Transverse colon (tissue), 4 donors: ENCODE data around the gene GPR78.

Experiments used
- EP300 ChIP-seq: sonication (generic); formaldehyde crosslinking; IDR thresholded peaks from one replicate; pipeline ENCODE4 v1.6.1; 2017; ENCODE audit warnings: antibody characterized with exemption, low read depth
- POLR2AphosphoS5 ChIP-seq, 3 donors: sonication (generic); formaldehyde crosslinking; IDR thresholded peaks; one replicate each; pipeline ENCODE4 v1.6.1; 2016; ENCODE audit warnings: antibody characterized with exemption in 3 of 3
- TF ChIP-seq, protein P1 (sequence below), 5 experiments: fragments of 200-600 bp in 3 of 5; fragments of 450-650 bp in 2 of 5; sonication (generic) in 3 of 5; IDR thresholded peaks; 1 replicate in 2 of 5; 2 replicates in 3 of 5; pipeline ENCODE4 v1.5.1; 2016 to 2017; ENCODE audit warnings: antibody characterized with exemption in 5 of 5, inconsistent platforms in 3 of 5, mild to moderate bottlenecking in 2 of 5, moderate library complexity in 1 of 5

DNA sequence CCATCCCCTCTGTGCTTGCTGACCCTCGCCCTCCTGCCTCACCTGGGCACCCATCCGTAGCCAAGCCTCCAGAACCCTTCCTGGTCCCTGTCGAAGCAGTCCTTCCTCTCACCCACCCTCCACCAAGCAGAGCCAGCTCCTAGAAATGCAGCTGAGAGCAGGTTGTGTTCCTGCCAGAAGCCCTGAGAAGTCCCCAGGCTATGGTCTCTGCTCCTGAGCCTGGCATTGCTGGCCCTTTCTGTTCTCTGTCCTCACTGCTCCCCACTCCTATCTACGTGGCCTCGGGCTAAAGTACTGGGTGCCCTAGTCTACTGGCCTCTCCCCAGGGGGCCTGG lies 10.3 kb downstream of the GPR78 start:
- TF ChIP-seq, protein P1, sequence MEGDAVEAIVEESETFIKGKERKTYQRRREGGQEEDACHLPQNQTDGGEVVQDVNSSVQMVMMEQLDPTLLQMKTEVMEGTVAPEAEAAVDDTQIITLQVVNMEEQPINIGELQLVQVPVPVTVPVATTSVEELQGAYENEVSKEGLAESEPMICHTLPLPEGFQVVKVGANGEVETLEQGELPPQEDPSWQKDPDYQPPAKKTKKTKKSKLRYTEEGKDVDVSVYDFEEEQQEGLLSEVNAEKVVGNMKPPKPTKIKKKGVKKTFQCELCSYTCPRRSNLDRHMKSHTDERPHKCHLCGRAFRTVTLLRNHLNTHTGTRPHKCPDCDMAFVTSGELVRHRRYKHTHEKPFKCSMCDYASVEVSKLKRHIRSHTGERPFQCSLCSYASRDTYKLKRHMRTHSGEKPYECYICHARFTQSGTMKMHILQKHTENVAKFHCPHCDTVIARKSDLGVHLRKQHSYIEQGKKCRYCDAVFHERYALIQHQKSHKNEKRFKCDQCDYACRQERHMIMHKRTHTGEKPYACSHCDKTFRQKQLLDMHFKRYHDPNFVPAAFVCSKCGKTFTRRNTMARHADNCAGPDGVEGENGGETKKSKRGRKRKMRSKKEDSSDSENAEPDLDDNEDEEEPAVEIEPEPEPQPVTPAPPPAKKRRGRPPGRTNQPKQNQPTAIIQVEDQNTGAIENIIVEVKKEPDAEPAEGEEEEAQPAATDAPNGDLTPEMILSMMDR (IDR thresholded peaks at IDR 0.05), result no peak
- TF ChIP-seq POLR2AphosphoS5 (IDR thresholded peaks at IDR 0.05), result no peak
- no peak for TF ChIP-seq EP300
